GM19463 (cell line): ENCODE results near the gene PTPN2.
A peak's percentile ranks its signal among the peaks of the same experiment; 100 is the strongest.
"Not testable (repeated sequence)": the region's sequence is repeated elsewhere in the genome, so short reads cannot be mapped to it uniquely, and the experiment has no call there.

Experiments used
- ATAC-seq: cut with Tn5 transposase; IDR thresholded peaks from one replicate; pipeline ENCODE4 v1.9.1; 2021; ENCODE audit warnings: mild to moderate bottlenecking, moderate library complexity; ENCODE audit not compliant: unreplicated experiment

PTPN2 gene

GRCh38 chr18:12895014-12895413, 11.0 kb upstream of the PTPN2 start:
- no peak for ATAC-seq

- no peak for ATAC-seq
Measured at GRCh38 chr18:12891561-12891960, 7.5 kb upstream of the PTPN2 start.

- no peak for ATAC-seq
Measured at GRCh38 chr18:12890964-12891363, 6.9 kb upstream of the PTPN2 start.

- no peak for ATAC-seq
Measured at GRCh38 chr18:12886498-12887126, 2.6 kb upstream of the PTPN2 start.

GRCh38 chr18:12885500-12885899, 1.5 kb upstream of the PTPN2 start:
- ATAC-seq: no peak

- no peak for ATAC-seq
Measured at GRCh38 chr18:12884406-12885323, 628 bp upstream of the PTPN2 start.

- peak; percentile 6 for ATAC-seq
Measured at GRCh38 chr18:12883372-12883683, 709 bp downstream of the PTPN2 start.

- no peak for ATAC-seq
Measured at GRCh38 chr18:12882453-12883371, 1.3 kb downstream of the PTPN2 start.

GRCh38 chr18:12880541-12880910, 3.5 kb downstream of the PTPN2 start:
- ATAC-seq: no peak

- no peak for ATAC-seq
Measured at GRCh38 chr18:12879840-12880540, 4.0 kb downstream of the PTPN2 start.

GRCh38 chr18:12874992-12875391, 9.0 kb downstream of the PTPN2 start:
- not testable (repeated sequence) for ATAC-seq

GRCh38 chr18:12873961-12874567, 10.0 kb downstream of the PTPN2 start:
- ATAC-seq: not testable (repeated sequence)

- no peak for ATAC-seq
Measured at GRCh38 chr18:12872408-12872807, 11.6 kb downstream of the PTPN2 start.

- ATAC-seq: no peak
Measured at GRCh38 chr18:12868576-12868975, 15.5 kb downstream of the PTPN2 start.

GRCh38 chr18:12867441-12868123, 16.5 kb downstream of the PTPN2 start:
- ATAC-seq: no peak

- no peak for ATAC-seq
Measured at GRCh38 chr18:12863687-12864216, 20.3 kb downstream of the PTPN2 start.

GRCh38 chr18:12862874-12863482, 21.1 kb downstream of the PTPN2 start:
- no peak for ATAC-seq

GRCh38 chr18:12862467-12862866, 21.6 kb downstream of the PTPN2 start:
- no peak for ATAC-seq

GRCh38 chr18:12861637-12862036, 22.4 kb downstream of the PTPN2 start:
- no peak for ATAC-seq
